ENCODE data around the gene SEPSECS. TPM values are rescaled to one million over a fixed set of nuclear protein-coding genes. Genes with fewer than 3 reads are reported as not detected.

SEPSECS gene
- total and polyA plus RNA-seq, 8 donors = 0.29 to 33.0 (median 3.7) TPM

DNA sequence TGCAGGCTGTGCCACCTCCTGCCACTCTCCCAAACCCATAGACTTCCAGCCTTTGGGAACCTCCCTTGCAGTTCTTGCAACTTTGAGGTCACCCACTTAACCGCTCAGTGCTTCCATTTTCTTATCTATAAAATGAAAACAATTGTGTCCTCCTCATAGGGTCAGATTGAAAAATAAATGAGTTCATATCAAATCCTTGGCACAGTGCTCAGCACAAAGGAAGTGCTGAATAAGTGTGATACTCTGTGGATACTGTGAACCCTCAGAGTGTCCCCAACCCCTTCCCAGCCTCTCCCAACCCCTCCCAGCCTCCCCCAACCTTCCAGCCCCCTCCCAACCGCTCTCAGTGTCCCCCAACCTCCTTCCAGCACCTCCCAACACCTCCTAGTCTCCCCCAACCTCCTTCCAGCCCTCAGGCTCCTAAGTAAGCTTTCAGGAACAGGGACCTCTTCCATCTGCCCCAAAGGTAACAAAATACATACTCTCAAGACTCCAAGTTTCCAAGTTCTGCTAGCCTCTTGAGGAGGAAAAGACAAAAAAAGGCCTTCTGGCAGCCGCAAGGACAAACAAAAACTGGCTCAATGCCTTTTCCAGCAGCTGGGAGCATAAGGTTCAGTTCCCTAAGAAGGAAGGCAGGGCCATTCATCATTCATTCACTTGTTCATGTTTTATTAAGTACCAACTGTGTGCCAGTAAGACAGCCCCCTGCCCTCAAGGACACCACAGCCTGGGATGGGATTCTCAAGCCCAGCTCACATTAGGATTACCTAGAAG is 83.4 kb downstream of the SEPSECS start:
- H3K27me3 ChIP-seq = no peaks in the 10 kb centered on the region
- H3K4me3 ChIP-seq = no peak overlapping the region
- TF ChIP-seq, protein P1, sequence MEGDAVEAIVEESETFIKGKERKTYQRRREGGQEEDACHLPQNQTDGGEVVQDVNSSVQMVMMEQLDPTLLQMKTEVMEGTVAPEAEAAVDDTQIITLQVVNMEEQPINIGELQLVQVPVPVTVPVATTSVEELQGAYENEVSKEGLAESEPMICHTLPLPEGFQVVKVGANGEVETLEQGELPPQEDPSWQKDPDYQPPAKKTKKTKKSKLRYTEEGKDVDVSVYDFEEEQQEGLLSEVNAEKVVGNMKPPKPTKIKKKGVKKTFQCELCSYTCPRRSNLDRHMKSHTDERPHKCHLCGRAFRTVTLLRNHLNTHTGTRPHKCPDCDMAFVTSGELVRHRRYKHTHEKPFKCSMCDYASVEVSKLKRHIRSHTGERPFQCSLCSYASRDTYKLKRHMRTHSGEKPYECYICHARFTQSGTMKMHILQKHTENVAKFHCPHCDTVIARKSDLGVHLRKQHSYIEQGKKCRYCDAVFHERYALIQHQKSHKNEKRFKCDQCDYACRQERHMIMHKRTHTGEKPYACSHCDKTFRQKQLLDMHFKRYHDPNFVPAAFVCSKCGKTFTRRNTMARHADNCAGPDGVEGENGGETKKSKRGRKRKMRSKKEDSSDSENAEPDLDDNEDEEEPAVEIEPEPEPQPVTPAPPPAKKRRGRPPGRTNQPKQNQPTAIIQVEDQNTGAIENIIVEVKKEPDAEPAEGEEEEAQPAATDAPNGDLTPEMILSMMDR (IDR thresholded peaks at IDR 0.05) = no peak
- TF ChIP-seq POLR2AphosphoS5 (IDR thresholded peaks at IDR 0.05) (no peak), POLR2A (IDR thresholded peaks at IDR 0.05) (no peak), EP300 (IDR thresholded peaks at IDR 0.05) (no peak)
- no peaks in the 10 kb centered on the region for H3K36me3 ChIP-seq
- H3K27ac ChIP-seq = no peak overlapping the region
- DNase-seq = peak in 1 of 2 donors; percentile 38
- intact Hi-C loops (cut with DNase I; ENCODE audit: low total_unique reads) = no loop called here
- H3K9me3 ChIP-seq = no peaks in the 10 kb centered on the region
- 42 to 63% (median 49%) methylated on average over 3 of the region's 3 CpGs for WGBS, 5 donors
- H3K4me1 ChIP-seq = no peaks in the 10 kb centered on the region

DNA sequence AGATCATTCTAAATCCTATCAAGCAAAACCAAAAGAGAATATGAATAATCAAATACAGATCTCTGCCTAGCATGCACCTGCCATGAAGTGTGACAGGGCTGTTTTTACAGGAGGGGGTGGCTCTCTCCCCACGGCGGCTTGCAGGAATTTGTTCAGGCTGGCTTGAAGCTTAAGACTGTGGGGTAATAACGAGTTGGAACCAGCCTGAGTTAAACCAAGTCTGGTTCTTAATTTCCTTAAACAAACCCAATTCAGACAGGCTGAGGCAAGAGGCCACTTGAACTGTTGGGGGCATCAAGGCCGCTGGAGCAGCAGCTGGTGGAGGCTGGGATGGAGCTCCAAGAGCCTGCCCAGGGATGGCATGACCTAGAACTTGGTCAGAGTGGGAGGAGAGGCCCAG is 84.4 kb downstream of the SEPSECS start:
- H3K4me1 ChIP-seq = no peaks in the 10 kb centered on the region
- no peak overlapping the region for H3K27ac ChIP-seq
- 63 to 82% (median 76%) methylated on average over 4 of the region's 4 CpGs for WGBS, 5 donors
- no peak for TF ChIP-seq EP300 (IDR thresholded peaks at IDR 0.05)
- no peak for TF ChIP-seq POLR2AphosphoS5 (IDR thresholded peaks at IDR 0.05)
- TF ChIP-seq, protein P1 (IDR thresholded peaks at IDR 0.05) = no peak
- no peak for TF ChIP-seq POLR2A (IDR thresholded peaks at IDR 0.05)
- no peaks in the 10 kb centered on the region for H3K9me3 ChIP-seq
- no peaks in the 10 kb centered on the region for H3K36me3 ChIP-seq
- H3K4me3 ChIP-seq = no peak overlapping the region
- intact Hi-C loops (cut with DNase I; ENCODE audit: low total_unique reads) = no loop called here
- H3K27me3 ChIP-seq = no peaks in the 10 kb centered on the region
- peak in 1 of 2 donors; percentile 20 for DNase-seq

DNA sequence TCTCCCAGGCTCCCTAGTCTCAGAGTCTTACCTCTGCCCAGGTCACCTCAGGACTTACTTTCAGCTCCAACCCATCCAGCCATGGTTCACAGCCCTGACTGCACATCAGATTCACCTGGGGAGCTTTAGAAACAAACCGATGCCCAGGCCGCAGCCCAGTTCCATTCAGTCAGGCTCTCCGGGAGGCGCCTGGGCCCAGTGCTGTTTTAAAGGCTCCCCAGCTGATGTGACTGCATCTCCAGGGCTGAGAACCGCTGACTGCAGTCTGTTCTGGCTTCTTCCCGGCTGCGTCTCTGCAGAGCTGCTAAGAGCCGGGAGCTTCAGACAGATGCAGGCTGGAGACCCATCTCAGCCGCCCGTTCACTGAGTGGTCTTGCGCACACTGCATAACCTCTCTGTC is 85.1 kb downstream of the SEPSECS start:
- intact Hi-C loops (cut with DNase I; ENCODE audit: low total_unique reads) = no loop called here
- TF ChIP-seq POLR2A (IDR thresholded peaks at IDR 0.05) (no peak), POLR2AphosphoS5 (IDR thresholded peaks at IDR 0.05) (no peak), EP300 (IDR thresholded peaks at IDR 0.05) (no peak)
- TF ChIP-seq, protein P1 (IDR thresholded peaks at IDR 0.05) = no peak
- no peak overlapping the region for H3K4me3 ChIP-seq

DNA sequence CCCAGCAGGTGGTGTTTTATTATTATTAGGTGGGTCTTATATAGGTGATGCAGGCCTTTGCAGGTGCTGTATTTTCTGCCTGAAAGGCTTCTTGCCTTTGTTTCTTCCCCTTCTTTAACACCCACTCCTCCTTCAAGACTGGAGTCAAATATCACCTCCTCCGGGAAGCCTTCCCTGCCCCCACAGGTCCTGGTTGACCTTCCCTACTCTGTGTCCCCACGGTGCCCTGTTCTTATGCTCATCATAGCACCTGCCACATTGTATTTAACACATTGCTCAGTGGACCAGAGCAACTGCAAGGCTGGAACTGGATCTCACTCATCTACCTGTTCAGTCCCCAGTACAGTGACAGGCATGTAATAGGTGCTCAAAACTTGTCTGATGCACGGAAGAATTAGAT is 89.7 kb downstream of the SEPSECS start:
- Histone ChIP-seq H3K27ac (no peak overlapping the region), H3K4me3 (no peak overlapping the region), H3K36me3 (no peaks in the 10 kb centered on the region), H3K9me3 (no peaks in the 10 kb centered on the region), H3K4me1 (peaks cover 0 to 10% (median 3%) of the 10 kb centered on the region in 4 donors), H3K27me3 (no peaks in the 10 kb centered on the region)
- no peak for DNase-seq
- WGBS, 5 donors = 82 to 93% (median 84%) methylated on average over 3 of the region's 3 CpGs
- intact Hi-C loops (cut with DNase I; ENCODE audit: low total_unique reads) = no loop called here
- TF ChIP-seq POLR2AphosphoS5 (IDR thresholded peaks at IDR 0.05) (no peak), POLR2A (IDR thresholded peaks at IDR 0.05) (no peak), EP300 (IDR thresholded peaks at IDR 0.05) (no peak)
- TF ChIP-seq, protein P1 (IDR thresholded peaks at IDR 0.05) = no peak

More for the DNA sequence above, 85.1 kb downstream of the SEPSECS start:
- Histone ChIP-seq H3K4me1 (no peaks in the 10 kb centered on the region), H3K27me3 (no peaks in the 10 kb centered on the region), H3K9me3 (no peaks in the 10 kb centered on the region), H3K27ac (no peak overlapping the region), H3K36me3 (no peaks in the 10 kb centered on the region)
- no peak for DNase-seq
- 87 to 100% (median 96%) methylated on average over 2 to 11 of the region's 11 CpGs for WGBS, 5 donors

Other genes with a start within 250 kb of the SEPSECS start
- gene CCDC149, start 247.4 kb downstream of the SEPSECS start, total RNA-seq = 10 to 100 TPM; 11.6 to 70.6 (median 22.9) TPM
- 10 to 100 TPM in 2 of 3 donors, 1 to 10 TPM in 1; 7.0 to 15.4 (median 13.9) TPM for gene CCDC149, start 247.4 kb downstream of the SEPSECS start, polyA plus RNA-seq
- gene LGI2, start 129.5 kb downstream of the SEPSECS start, total RNA-seq = 1 to 10 TPM in 2 of 5 donors, not detected in 3; 4.4 to 9.1 TPM
- gene LGI2, start 129.5 kb downstream of the SEPSECS start, polyA plus RNA-seq = under 1 TPM; 0.10 to 0.31 (median 0.31) TPM
- gene PI4K2B, start 73.6 kb upstream of the SEPSECS start, total RNA-seq = 10 to 100 TPM in 4 of 5 donors, 1 to 10 TPM in 1; 9.3 to 65.2 (median 29.4) TPM
- 10 to 100 TPM in 2 of 3 donors, 1 to 10 TPM in 1; 9.7 to 23.8 (median 15.0) TPM for gene PI4K2B, start 73.6 kb upstream of the SEPSECS start, polyA plus RNA-seq
- 10 to 100 TPM in 3 of 5 donors, 1 to 10 TPM in 2; 2.6 to 30.9 (median 13.9) TPM for gene ZCCHC4, start 152.3 kb upstream of the SEPSECS start, total RNA-seq
- gene ZCCHC4, start 152.3 kb upstream of the SEPSECS start, polyA plus RNA-seq = 1 to 10 TPM; 3.4 to 5.3 (median 3.5) TPM
- gene ANAPC4, start 216.8 kb upstream of the SEPSECS start, total RNA-seq = 10 to 100 TPM in 4 of 5 donors, 1 to 10 TPM in 1; 9.0 to 72.8 (median 42.8) TPM
- gene ANAPC4, start 216.8 kb upstream of the SEPSECS start, polyA plus RNA-seq = 10 to 100 TPM; 14.2 to 24.3 (median 16.6) TPM

All from stomach (tissue), 9 donors.